ENCODE measurements around the gene GPHN. TPM values are rescaled to one million over a fixed set of nuclear protein-coding genes. Genes with fewer than 3 reads are reported as not detected.
"Not testable (repeated sequence)": the region's sequence is repeated elsewhere in the genome, so short reads cannot be mapped to it uniquely, and the experiment has no call there.

Gene GPHN
- total RNA-seq, 1 donor, result 7.8 TPM

- H3K9me3 ChIP-seq (ENCODE audit: low read depth, low read length), result no peaks in the 10 kb centered on the region
- no peaks in the 10 kb centered on the region for H3K4me1 ChIP-seq (ENCODE audit: insufficient read depth, low read length)
- H3K4me3 ChIP-seq (ENCODE audit: low read length), result no peak overlapping the region
- H3K27me3 ChIP-seq (ENCODE audit: insufficient read depth, low read length), result no peaks in the 10 kb centered on the region
Observed at GRCh38 chr14:66717561-66718140, 209.7 kb downstream of the GPHN start.

- Histone ChIP-seq H3K9me3 (ENCODE audit: low read depth, low read length) (no peaks in the 10 kb centered on the region), H3K4me3 (ENCODE audit: low read length) (no peak overlapping the region), H3K27me3 (ENCODE audit: insufficient read depth, low read length) (no peaks in the 10 kb centered on the region), H3K4me1 (ENCODE audit: insufficient read depth, low read length) (no peaks in the 10 kb centered on the region)
Observed at GRCh38 chr14:66724996-66725395, 217.0 kb downstream of the GPHN start.

DNA sequence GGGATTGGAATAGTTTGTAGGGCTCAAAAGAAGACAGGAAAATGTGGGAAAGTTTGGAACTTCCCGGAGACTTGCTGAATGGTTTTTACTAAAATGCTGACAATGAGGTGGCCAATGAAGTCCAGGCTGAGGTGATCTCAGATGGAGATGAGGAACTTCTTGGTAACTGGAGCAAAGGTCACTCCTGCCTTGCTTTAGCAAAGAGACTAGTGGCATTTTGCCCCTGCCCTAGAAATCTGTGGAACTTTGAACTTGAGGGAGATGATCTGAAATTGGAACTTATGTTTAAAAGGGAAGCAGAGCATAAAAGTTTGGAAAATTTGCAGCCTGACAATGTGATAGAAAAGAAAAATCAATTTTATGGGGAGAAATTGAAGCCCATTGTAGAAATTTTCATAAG lies 223.4 kb downstream of the GPHN start:
- H3K27me3 ChIP-seq (ENCODE audit: insufficient read depth, low read length); H3K9me3 ChIP-seq (ENCODE audit: low read depth, low read length); H3K4me3 ChIP-seq (ENCODE audit: low read length); H3K4me1 ChIP-seq (ENCODE audit: insufficient read depth, low read length): not testable (repeated sequence)

DNA sequence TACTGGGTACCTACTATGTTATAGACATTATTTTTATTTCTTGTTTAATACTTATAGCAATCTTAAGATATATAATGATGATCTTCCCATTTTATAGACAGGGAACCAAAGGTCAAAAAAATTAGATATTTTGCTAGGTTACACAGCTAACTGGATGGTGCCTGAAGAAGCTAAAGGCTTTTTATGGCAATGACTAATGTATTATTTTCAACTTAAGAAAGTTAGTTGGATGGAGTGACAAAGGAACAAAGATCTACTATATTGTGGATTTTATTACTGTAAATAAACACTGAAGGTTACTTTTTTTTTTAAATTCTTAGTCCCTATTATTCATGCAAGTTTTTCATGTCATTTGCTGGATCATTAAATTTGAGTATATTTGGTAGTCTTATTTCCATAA lies 227.9 kb downstream of the GPHN start:
- Histone ChIP-seq H3K4me3 (ENCODE audit: low read length) (no peak overlapping the region), H3K27me3 (ENCODE audit: insufficient read depth, low read length) (no peaks in the 10 kb centered on the region), H3K4me1 (ENCODE audit: insufficient read depth, low read length) (no peaks in the 10 kb centered on the region), H3K9me3 (ENCODE audit: low read depth, low read length) (peaks cover 6% of the 10 kb centered on the region)

DNA sequence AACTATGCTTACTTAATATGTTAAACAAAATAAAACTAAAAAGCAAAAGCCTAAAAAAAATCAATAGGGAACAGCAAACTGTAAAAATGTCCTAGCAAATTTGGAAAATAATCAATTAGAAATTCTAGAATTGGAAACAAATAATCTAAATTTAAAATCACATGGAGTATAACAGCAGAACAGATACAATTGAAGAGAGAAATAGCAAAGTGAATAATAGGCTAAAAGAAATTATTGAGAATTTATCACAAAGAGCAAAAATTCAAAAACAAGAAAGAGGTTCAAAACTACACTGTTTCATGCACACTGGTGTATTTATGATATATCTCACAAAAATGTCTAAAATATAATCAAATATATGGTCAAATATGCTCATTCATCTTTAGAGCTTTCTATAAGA lies 231.9 kb downstream of the GPHN start:
- Histone ChIP-seq H3K9me3 (ENCODE audit: low read depth, low read length) (peaks cover 6% of the 10 kb centered on the region), H3K4me3 (ENCODE audit: low read length) (no peak overlapping the region), H3K27me3 (ENCODE audit: insufficient read depth, low read length) (no peaks in the 10 kb centered on the region), H3K4me1 (ENCODE audit: insufficient read depth, low read length) (no peaks in the 10 kb centered on the region)

- Histone ChIP-seq H3K4me3 (ENCODE audit: low read length) (no peak overlapping the region), H3K9me3 (ENCODE audit: low read depth, low read length) (no peaks in the 10 kb centered on the region), H3K27me3 (ENCODE audit: insufficient read depth, low read length) (no peaks in the 10 kb centered on the region), H3K4me1 (ENCODE audit: insufficient read depth, low read length) (no peaks in the 10 kb centered on the region)
Observed at GRCh38 chr14:66745078-66745477, 237.1 kb downstream of the GPHN start.

DNA sequence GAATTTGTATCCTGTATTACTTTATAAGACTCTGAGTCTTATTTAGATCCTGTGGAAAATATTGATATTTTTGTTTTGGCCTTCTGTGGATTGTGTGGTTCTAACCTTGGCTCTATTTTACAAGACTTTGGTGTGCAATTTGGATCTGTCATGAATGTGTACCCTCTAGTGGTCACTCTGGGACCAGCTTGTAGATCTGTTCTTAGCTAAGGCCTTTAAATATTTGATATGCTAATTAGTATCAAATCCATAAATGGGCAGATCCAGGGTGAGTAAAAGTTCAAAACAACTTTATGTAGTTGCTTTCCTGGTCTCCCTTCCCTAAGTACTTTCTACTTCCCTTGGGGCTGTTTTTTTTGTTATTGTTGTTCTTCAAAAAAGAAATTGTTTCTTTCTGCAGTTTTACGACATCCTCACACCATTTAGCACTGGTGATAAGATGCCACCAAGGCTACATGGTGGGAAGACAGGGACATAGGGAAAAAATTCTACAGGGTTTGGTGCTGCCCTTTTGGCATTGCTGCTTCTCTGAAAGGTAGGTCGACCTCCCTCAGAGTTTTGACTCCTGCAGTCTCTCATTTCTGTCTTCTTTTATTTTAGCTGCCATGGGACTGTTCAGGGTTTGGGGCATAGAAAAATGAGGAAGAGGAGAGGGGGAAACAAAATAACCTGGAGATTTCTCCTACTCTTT lies 238.5 kb downstream of the GPHN start:
- Histone ChIP-seq H3K4me3 (ENCODE audit: low read length) (no peak overlapping the region), H3K4me1 (ENCODE audit: insufficient read depth, low read length) (no peaks in the 10 kb centered on the region), H3K27me3 (ENCODE audit: insufficient read depth, low read length) (no peaks in the 10 kb centered on the region), H3K9me3 (ENCODE audit: low read depth, low read length) (no peaks in the 10 kb centered on the region)

DNA sequence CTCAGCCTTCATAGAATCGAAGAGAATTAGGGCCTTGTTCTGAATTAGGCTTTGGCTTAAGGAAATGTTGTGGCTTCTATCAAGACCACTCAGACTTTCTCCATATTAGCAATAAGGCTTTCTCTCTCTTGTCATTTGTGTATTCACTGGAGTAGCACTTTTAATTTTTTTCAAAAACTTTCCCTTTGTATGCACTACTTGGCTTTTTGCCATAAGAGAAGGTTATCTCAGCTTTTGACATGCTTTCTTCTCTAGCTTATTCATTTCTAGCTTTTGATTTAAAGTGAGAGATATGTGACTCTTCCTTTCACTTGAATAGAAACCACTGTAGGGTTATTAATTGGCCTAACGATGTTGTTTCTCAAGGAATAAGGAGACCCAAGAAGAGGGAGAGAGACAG lies 244.2 kb downstream of the GPHN start:
- no peaks in the 10 kb centered on the region for H3K4me1 ChIP-seq (ENCODE audit: insufficient read depth, low read length)
- H3K9me3 ChIP-seq (ENCODE audit: low read depth, low read length), result no peaks in the 10 kb centered on the region
- no peak overlapping the region for H3K4me3 ChIP-seq (ENCODE audit: low read length)
- H3K27me3 ChIP-seq (ENCODE audit: insufficient read depth, low read length), result no peaks in the 10 kb centered on the region

DNA sequence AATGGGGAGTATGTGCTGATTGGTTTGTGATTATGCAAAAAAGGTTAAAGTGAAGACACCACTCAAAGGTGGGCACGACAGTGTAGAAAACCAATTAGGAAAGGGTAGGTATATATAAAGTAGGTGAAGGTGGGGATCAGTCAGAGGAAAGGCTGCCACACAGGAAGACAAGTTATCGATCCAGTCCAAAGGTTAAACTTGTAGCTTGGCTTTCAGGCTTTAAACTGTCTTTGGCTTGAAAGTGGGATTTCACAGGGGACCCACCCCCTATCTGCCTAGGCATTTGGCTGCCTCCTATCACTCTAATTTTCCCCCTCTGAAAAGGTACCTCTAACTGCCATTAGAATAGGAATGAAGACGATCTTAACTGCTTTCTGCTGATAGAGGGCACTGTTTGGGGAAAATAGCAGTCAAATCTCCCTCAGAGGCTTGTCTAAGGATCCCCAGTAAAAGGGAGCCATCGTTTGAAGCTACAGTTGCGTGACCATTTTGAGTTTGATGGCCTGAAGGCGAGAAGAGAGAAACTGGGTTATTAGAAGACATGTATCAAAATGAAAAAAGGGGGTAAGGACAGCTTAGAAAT lies 250.2 kb downstream of the GPHN start:
- H3K4me3 ChIP-seq (ENCODE audit: low read length), result no peak overlapping the region
- H3K9me3 ChIP-seq (ENCODE audit: low read depth, low read length), result no peaks in the 10 kb centered on the region

GRCh38 chr14:66772146-66772545 lies 264.2 kb downstream of the GPHN start:
- Histone ChIP-seq H3K4me1 (ENCODE audit: insufficient read depth, low read length) (no peaks in the 10 kb centered on the region), H3K9me3 (ENCODE audit: low read depth, low read length) (no peaks in the 10 kb centered on the region), H3K4me3 (ENCODE audit: low read length) (no peak overlapping the region), H3K27me3 (ENCODE audit: insufficient read depth, low read length) (no peaks in the 10 kb centered on the region)

More for the DNA sequence above, 250.2 kb downstream of the GPHN start:
- no peaks in the 10 kb centered on the region for H3K27me3 ChIP-seq (ENCODE audit: insufficient read depth, low read length)
- no peaks in the 10 kb centered on the region for H3K4me1 ChIP-seq (ENCODE audit: insufficient read depth, low read length)

DNA sequence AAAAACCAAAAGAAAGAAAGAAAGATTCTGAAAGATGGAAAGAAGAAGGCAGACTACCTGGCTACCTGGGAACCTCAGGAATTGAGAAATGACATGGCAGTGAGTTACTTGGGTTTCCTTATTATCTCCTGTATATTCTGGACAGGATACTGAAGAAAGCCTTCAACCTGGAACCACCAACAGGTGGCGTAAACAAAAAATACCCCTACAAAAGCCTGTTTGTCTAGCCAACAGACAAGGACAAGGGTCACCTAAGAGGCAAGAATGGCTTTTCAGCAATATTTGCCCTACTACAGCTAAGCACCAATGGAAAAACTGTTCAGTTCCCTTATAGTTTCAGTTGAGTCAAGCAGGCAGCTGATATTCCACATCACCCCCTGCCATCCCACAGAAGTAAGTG lies 274.9 kb downstream of the GPHN start:
- H3K4me3 ChIP-seq (ENCODE audit: low read length), result no peak overlapping the region
- no peaks in the 10 kb centered on the region for H3K9me3 ChIP-seq (ENCODE audit: low read depth, low read length)
- H3K4me1 ChIP-seq (ENCODE audit: insufficient read depth, low read length), result no peaks in the 10 kb centered on the region

GRCh38 chr14:66790101-66790500 lies 282.2 kb downstream of the GPHN start:
- Histone ChIP-seq H3K4me3 (ENCODE audit: low read length) (no peak overlapping the region), H3K9me3 (ENCODE audit: low read depth, low read length) (no peaks in the 10 kb centered on the region), H3K27me3 (ENCODE audit: insufficient read depth, low read length) (no peaks in the 10 kb centered on the region), H3K4me1 (ENCODE audit: insufficient read depth, low read length) (no peaks in the 10 kb centered on the region)

More for the DNA sequence above, 274.9 kb downstream of the GPHN start:
- H3K27me3 ChIP-seq (ENCODE audit: insufficient read depth, low read length), result no peaks in the 10 kb centered on the region

GRCh38 chr14:66802962-66803361 lies 295.0 kb downstream of the GPHN start:
- Histone ChIP-seq H3K9me3 (ENCODE audit: low read depth, low read length) (peaks cover 6% of the 10 kb centered on the region), H3K4me1 (ENCODE audit: insufficient read depth, low read length) (no peaks in the 10 kb centered on the region), H3K4me3 (ENCODE audit: low read length) (no peak overlapping the region), H3K27me3 (ENCODE audit: insufficient read depth, low read length) (no peaks in the 10 kb centered on the region)

GRCh38 chr14:66804141-66804540 lies 296.2 kb downstream of the GPHN start:
- Histone ChIP-seq H3K4me3 (ENCODE audit: low read length) (no peak overlapping the region), H3K27me3 (ENCODE audit: insufficient read depth, low read length) (no peaks in the 10 kb centered on the region), H3K9me3 (ENCODE audit: low read depth, low read length) (peaks cover 6% of the 10 kb centered on the region), H3K4me1 (ENCODE audit: insufficient read depth, low read length) (no peaks in the 10 kb centered on the region)

- Histone ChIP-seq H3K4me1 (ENCODE audit: insufficient read depth, low read length) (no peaks in the 10 kb centered on the region), H3K4me3 (ENCODE audit: low read length) (no peak overlapping the region), H3K9me3 (ENCODE audit: low read depth, low read length) (peaks cover 22% of the 10 kb centered on the region), H3K27me3 (ENCODE audit: insufficient read depth, low read length) (no peaks in the 10 kb centered on the region)
Observed at GRCh38 chr14:66813636-66814035, 305.7 kb downstream of the GPHN start.

DNA sequence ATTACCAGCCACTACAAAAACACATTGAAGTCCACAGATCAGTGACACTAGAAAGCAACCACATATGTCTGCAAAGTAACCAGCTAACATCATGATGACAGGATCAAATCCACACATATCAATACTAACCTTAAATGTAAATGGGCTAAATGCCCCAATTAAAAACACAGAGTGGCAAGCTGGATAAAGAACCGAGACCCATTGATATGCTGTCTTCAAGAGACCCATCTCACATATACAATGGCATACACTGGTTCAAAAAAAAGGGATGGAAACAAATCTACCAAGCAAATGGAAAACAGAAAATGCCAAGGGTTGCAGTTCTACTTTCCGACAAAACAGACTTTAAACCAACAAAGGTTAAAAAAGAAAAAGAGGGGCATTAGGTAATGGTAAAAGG lies 307.7 kb downstream of the GPHN start:
- no peaks in the 10 kb centered on the region for H3K27me3 ChIP-seq (ENCODE audit: insufficient read depth, low read length)
- H3K9me3 ChIP-seq (ENCODE audit: low read depth, low read length), result peaks cover 22% of the 10 kb centered on the region
- H3K4me1 ChIP-seq (ENCODE audit: insufficient read depth, low read length), result no peaks in the 10 kb centered on the region
- no peak overlapping the region for H3K4me3 ChIP-seq (ENCODE audit: low read length)

Data from mononuclear cell (primary cell).